GM11168 (cell line): Measurements from ENCODE around the gene TACC2.
"Not testable (repeated sequence)": the region's sequence is repeated elsewhere in the genome, so short reads cannot be mapped to it uniquely, and the experiment has no call there.

Experiments used
- in situ Hi-C: fragments of 300-500 bp; cut with MboI; formaldehyde crosslinking; loops from one replicate; pipeline ENCODE4 v1.12.0; 2022; ENCODE audit warnings: low sequenced_read_pairs; ENCODE audit not compliant: unreplicated experiment

The TACC2 gene

GRCh38 chr10:122055252-122055651 is 66.3 kb downstream of the TACC2 start:
- in situ Hi-C loops, result no loop called here

GRCh38 chr10:122056431-122057094 is 67.6 kb downstream of the TACC2 start:
- in situ Hi-C loops, result no loop called here

GRCh38 chr10:122057841-122058413 is 69.0 kb downstream of the TACC2 start:
- in situ Hi-C loops, result no loop called here

DNA sequence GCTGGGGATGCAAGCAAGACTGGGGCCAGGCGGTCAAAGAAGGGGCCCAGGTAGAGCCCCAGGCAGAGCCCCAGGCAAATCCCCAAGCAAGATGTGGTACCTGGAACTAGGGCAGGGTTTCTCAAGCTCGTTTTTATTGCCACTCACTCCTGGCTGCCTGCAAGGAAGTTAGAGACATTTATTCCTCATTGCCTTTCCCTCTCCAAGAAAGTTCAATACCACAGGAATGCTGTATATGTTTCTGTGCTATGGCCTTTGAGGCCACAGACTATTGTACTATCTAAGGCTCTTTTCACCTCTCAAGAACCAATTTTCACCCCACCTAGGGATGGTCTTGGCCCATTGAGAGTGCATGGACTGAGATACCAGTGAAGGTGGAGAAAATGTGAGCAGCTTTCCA is 71.3 kb downstream of the TACC2 start:
- in situ Hi-C loops, result no loop called here

GRCh38 chr10:122062831-122063674 is 74.1 kb downstream of the TACC2 start:
- in situ Hi-C loops, result no loop called here

GRCh38 chr10:122066337-122066939 is 77.5 kb downstream of the TACC2 start:
- in situ Hi-C loops, result not testable (repeated sequence)

DNA sequence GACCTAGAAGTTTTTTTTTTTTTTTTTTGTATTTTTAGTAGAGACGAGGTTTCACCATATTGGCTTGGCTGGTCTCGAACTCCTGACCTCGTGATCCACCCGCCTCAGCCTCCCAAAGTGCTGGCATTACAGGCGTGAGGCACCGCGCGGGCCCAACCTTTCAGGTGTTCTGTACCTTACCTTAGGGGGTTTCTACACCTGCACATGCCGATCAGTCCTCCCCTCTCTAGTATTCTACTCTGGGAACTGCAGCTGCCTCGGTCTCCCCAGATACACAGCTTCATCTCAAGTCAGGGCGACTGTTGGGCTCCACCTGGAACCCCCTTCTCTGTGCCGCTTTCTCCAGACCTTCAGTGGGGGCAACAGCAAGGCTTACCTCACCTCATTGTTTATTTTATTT is 79.9 kb downstream of the TACC2 start:
- in situ Hi-C loops, result no loop called here

DNA sequence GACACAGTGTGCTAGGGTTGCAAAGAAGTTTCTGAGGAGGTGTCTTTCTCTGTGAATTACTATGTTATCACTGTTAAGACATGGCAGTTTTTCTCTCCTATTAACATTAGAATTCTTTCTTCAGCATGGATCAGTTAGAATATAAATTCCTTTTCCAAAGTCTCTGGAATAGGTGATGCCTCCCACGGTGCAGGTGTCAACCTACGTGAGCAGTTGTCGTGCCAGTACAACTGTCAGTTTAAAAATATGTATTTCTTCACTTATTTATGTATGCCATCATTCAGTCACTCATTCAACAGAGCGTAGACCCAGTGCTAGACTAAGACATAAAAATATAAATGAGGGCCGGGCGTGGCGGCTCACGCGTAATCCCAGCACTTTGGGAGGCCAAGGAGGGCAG is 83.5 kb downstream of the TACC2 start:
- in situ Hi-C loops, result no loop called here

GRCh38 chr10:122073508-122073907 is 84.5 kb downstream of the TACC2 start:
- in situ Hi-C loops, result no loop called here

- in situ Hi-C loops, result no loop called here
These were observed 86.2 kb downstream of the TACC2 start for GRCh38 chr10:122075171-122075570.

DNA sequence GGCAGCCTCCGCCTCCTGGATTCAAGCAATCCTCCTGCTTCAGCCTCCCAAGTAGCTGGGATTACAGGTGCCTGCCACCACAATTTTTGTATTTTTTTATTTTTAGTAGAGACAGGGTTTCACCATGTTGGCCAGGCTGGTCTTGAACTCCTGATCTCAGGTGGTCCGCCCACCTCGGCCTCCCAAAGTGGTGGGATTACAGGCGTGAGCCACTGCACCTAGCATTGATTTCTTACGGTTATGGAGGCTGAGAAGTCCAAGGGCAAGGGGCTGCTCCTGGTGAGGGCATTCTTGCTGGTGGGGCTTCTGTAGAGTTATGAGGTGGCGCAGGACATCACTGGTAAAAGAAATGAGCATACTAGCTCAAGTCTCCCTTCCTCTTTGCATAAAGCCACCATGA is 86.9 kb downstream of the TACC2 start:
- in situ Hi-C loops, result not testable (repeated sequence)

DNA sequence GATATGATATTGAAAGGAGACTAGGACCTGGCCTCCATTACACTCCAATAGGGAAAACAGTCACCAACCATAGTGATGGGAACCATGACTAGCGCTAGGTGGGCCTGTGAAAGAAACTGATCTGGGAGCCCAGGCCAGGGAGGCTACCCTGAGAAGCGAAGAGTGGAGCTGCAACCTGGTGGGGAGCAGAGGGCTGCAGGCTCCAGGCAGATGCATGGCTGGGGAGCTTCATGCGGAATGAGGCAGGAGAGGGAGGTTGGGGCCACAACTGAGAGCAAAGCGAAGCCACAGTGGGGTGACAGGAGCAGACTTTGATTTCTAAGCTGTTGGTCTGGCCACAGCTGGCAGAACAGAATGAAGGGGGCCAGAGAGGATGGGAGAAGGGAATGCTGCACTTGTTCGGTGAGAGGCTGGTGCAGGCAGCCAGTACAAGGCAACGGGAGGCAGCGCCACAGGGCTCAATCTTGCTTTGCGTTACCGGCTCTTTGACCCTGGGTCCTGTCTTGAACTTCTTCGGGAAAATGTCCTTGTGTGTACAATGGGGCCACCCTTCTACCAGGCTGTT is 88.4 kb downstream of the TACC2 start:
- in situ Hi-C loops, result no loop called here

GRCh38 chr10:122078326-122078725 is 89.4 kb downstream of the TACC2 start:
- in situ Hi-C loops, result no loop called here

- in situ Hi-C loops, result no loop called here
These were observed 90.2 kb downstream of the TACC2 start for GRCh38 chr10:122078965-122079795.

DNA sequence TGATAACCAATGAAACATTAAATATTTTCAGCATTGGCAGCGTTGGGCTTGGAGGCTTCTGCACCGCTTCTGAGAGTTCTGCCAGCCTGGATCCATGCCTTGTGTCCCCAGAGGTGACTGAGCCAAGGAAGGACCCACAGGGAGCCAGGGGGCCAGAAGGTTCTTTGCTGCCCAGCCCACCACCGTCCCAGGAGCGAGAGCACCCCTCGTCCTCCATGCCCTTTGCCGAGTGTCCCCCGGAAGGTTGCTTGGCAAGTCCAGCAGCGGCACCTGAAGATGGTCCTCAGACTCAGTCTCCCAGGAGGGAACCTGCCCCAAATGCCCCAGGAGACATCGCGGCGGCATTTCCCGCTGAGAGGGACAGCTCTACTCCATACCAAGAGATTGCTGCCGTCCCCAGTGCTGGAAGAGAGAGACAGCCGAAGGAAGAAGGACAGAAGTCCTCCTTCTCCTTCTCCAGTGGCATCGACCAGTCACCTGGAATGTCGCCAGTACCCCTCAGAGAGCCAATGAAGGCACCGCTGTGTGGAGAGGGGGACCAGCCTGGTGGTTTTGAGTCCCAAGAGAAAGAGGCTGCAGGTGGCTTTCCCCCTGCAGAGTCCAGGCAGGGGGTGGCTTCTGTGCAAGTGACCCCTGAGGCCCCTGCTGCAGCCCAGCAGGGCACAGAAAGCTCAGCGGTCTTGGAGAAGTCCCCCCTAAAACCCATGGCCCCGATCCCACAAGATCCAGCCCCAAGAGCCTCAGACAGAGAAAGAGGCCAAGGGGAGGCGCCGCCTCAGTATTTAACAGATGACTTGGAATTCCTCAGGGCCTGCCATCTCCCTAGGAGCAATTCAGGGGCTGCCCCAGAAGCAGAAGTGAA is 93.9 kb downstream of the TACC2 start:
- in situ Hi-C loops, result loop anchor here (10.0 kb wide), 1 partner anchor 48 kb away; no protein-coding TSS in a partner anchor

DNA sequence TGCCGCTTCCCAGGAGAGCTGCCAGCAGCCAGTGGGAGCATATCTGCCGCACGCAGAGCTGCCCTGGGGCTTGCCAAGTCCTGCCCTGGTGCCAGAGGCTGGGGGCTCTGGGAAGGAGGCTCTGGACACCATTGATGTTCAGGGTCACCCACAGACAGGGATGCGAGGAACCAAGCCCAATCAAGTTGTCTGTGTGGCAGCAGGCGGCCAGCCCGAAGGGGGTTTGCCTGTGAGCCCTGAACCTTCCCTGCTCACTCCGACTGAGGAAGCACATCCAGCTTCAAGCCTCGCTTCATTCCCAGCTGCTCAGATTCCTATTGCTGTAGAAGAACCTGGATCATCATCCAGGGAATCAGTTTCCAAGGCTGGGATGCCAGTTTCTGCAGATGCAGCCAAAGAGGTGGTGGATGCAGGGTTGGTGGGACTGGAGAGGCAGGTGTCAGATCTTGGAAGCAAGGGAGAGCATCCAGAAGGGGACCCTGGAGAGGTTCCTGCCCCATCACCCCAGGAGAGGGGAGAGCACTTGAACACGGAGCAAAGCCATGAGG is 94.6 kb downstream of the TACC2 start:
- in situ Hi-C loops, result loop anchor here (10.0 kb wide), 1 partner anchor 49 kb away; no protein-coding TSS in a partner anchor

DNA sequence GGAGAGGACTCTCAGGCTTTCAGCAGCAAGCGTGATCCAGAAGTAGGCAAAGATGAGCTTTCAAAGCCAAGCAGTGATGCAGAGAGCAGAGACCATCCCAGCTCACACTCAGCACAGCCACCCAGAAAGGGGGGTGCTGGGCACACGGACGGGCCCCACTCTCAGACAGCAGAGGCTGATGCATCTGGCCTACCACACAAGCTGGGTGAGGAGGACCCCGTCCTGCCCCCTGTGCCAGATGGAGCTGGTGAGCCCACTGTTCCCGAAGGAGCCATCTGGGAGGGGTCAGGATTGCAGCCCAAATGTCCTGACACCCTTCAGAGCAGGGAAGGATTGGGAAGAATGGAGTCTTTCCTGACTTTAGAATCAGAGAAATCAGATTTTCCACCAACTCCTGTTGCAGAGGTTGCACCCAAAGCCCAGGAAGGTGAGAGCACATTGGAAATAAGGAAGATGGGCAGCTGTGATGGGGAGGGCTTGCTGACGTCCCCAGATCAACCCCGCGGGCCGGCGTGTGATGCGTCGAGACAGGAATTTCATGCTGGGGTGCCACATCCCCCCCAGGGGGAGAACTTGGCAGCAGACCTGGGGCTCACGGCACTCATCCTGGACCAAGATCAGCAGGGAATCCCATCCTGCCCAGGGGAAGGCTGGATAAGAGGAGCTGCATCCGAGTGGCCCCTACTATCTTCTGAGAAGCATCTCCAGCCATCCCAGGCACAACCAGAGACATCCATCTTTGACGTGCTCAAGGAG is 95.5 kb downstream of the TACC2 start:
- in situ Hi-C loops, result loop anchor here (10.0 kb wide), 1 partner anchor 50 kb away; no protein-coding TSS in a partner anchor
